HCT116 (cell line): ENCODE data around the gene ARMH3.

Experiments used
- EGR1 ChIP-seq: IDR thresholded peaks from 2 replicates; pipeline ENCODE4 v1.6.1; 2012; ENCODE audit warnings: low read depth
- EZH2 ChIP-seq: fragments of 200-600 bp; sonication (generic); IDR thresholded peaks from 2 replicates; pipeline ENCODE4 v1.6.1; 2017; ENCODE audit warnings: antibody characterized with exemption, mixed run types
- POLR2A ChIP-seq: IDR thresholded peaks from 2 replicates; pipeline ENCODE4 v1.7.0; 2011; ENCODE audit warnings: borderline replicate concordance; ENCODE audit not compliant: insufficient read depth, insufficient read length; ENCODE audit errors: extremely low read depth
- POLR2AphosphoS5 ChIP-seq: IDR thresholded peaks from 2 replicates; pipeline ENCODE4 v1.6.1; 2011; ENCODE audit warnings: mild to moderate bottlenecking, low read depth, low read length, moderate library complexity
- RAD21 ChIP-seq: IDR thresholded peaks from 2 replicates; pipeline ENCODE4 v1.6.1; 2012; ENCODE audit warnings: low read depth, mild to moderate bottlenecking
- SIN3A ChIP-seq: IDR thresholded peaks from 2 replicates; pipeline ENCODE4 v1.6.1; 2012; ENCODE audit warnings: low read depth
- TCF7L2 ChIP-seq: IDR thresholded peaks from 2 replicates; pipeline ENCODE4 v1.7.0; 2011; ENCODE audit warnings: borderline replicate concordance, inconsistent platforms; ENCODE audit not compliant: insufficient read depth, insufficient read length; ENCODE audit errors: extremely low read depth
- YY1 ChIP-seq: IDR thresholded peaks from 2 replicates; pipeline ENCODE4 v1.6.1; 2011; ENCODE audit warnings: low read length, low read depth, moderate library complexity, mild to moderate bottlenecking; ENCODE audit not compliant: insufficient replicate concordance; ENCODE audit errors: extremely low read depth
- TF ChIP-seq, protein P1 (sequence below), 3 experiments: fragments of 200-600 bp in 1 of 3; sonication (generic) in 1 of 3; IDR thresholded peaks in 2 of 3; conservative IDR thresholded peaks in 1 of 3; 2 replicates each; pipeline ENCODE4 v1.5.1; 2012 to 2017; ENCODE audit warnings: low read depth in 2 of 3, low read length in 2 of 3, antibody characterized with exemption in 1 of 3, borderline replicate concordance in 1 of 3, control low read depth in 1 of 3, mild to moderate bottlenecking in 1 of 3, mixed read lengths in 1 of 3, mixed run types in 1 of 3, moderate library complexity in 1 of 3; ENCODE audit not compliant: insufficient read depth in 1 of 3
- TF ChIP-seq, protein P2 (sequence below): IDR thresholded peaks from 2 replicates; pipeline ENCODE4 v1.6.1; 2012

GRCh38 chr10:101896225-101896877 lies 159.6 kb downstream of the ARMH3 start:
- no peak for TF ChIP-seq TCF7L2
- TF ChIP-seq RAD21: no peak
- no peak for TF ChIP-seq POLR2A
- TF ChIP-seq, protein P1, sequence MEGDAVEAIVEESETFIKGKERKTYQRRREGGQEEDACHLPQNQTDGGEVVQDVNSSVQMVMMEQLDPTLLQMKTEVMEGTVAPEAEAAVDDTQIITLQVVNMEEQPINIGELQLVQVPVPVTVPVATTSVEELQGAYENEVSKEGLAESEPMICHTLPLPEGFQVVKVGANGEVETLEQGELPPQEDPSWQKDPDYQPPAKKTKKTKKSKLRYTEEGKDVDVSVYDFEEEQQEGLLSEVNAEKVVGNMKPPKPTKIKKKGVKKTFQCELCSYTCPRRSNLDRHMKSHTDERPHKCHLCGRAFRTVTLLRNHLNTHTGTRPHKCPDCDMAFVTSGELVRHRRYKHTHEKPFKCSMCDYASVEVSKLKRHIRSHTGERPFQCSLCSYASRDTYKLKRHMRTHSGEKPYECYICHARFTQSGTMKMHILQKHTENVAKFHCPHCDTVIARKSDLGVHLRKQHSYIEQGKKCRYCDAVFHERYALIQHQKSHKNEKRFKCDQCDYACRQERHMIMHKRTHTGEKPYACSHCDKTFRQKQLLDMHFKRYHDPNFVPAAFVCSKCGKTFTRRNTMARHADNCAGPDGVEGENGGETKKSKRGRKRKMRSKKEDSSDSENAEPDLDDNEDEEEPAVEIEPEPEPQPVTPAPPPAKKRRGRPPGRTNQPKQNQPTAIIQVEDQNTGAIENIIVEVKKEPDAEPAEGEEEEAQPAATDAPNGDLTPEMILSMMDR (IDR thresholded peaks at IDR 0.05 in 2 of 3, conservative IDR thresholded peaks at IDR 0.05 in 1 of 3; ENCODE audit: borderline replicate concordance in 1 of 3, insufficient read depth in 1 of 3, low read depth in 2 of 3, low read length in 2 of 3): no peak
- no peak for TF ChIP-seq POLR2AphosphoS5
- TF ChIP-seq YY1: no peak
- TF ChIP-seq SIN3A: no peak
- no peak for TF ChIP-seq EZH2
- TF ChIP-seq EGR1: no peak
- TF ChIP-seq, protein P2, sequence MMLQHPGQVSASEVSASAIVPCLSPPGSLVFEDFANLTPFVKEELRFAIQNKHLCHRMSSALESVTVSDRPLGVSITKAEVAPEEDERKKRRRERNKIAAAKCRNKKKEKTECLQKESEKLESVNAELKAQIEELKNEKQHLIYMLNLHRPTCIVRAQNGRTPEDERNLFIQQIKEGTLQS: no peak
